Body of pancreas (tissue), 4 donors: ENCODE results near the gene JAKMIP2. TPM values are rescaled to one million over a fixed set of nuclear protein-coding genes. Genes with fewer than 3 reads are reported as not detected.
A peak's percentile ranks its signal among the peaks of the same experiment; 100 is the strongest.

Source experiments
- ATAC-seq: fragments of 150-250 bp; one replicate; pipeline ENCODE4 v1.9.1; 2016
- DNase-seq, 4 donors: peaks; one replicate each; pipeline ENCODE4 v3.0.0-alpha.2; 2019
- H3K27ac ChIP-seq, 4 donors: fragments of 200-600 bp; sonication (generic); 1 replicate in 3 of 4; 2 replicates in 1 of 4; pipeline versions ENCODE4 v1.5.1 to v1.6.1; 2016 to 2019; ENCODE audit warnings: mild to moderate bottlenecking in 1 of 4, mixed read lengths in 1 of 4, moderate library complexity in 1 of 4
- H3K27me3 ChIP-seq, 2 donors: fragments of 200-600 bp; sonication (generic); one replicate each; pipeline ENCODE4 v1.6.0; 2016; ENCODE audit warnings: mild to moderate bottlenecking in 1 of 2
- H3K36me3 ChIP-seq, 2 donors: fragments of 200-600 bp; sonication (generic); replicated peaks in 1 of 2; 2 replicates each; pipeline ENCODE4 v1.5.1; 2016; ENCODE audit warnings: low read depth in 2 of 2; ENCODE audit not compliant: insufficient read depth in 1 of 2
- H3K4me1 ChIP-seq: fragments of 200-600 bp; sonication (generic); one replicate; pipeline ENCODE4 v1.6.0; 2016
- H3K4me3 ChIP-seq, 2 donors: fragments of 200-600 bp; sonication (generic); 1 replicate in 1 of 2; 2 replicates in 1 of 2; pipeline ENCODE4 v1.5.1; 2016 to 2019
- H3K9me3 ChIP-seq, 3 donors: fragments of 200-600 bp; sonication (generic); 1 replicate in 2 of 3; 2 replicates in 1 of 3; pipeline ENCODE4 v1.5.1; 2016
- CTCF ChIP-seq, 7 experiments: fragments of 450-650 bp in 4 of 7; fragments of 200-600 bp in 3 of 7; sonication (generic) in 3 of 7; IDR thresholded peaks; one replicate each; pipeline ENCODE4 v1.5.1; 2016 to 2019; ENCODE audit warnings: antibody characterized with exemption in 7 of 7
- POLR2A ChIP-seq, 3 donors: fragments of 450-650 bp; IDR thresholded peaks; one replicate each; pipeline ENCODE4 v1.6.1; 2016; ENCODE audit warnings: antibody characterized with exemption in 3 of 3, mild to moderate bottlenecking in 2 of 3
- WGBS, 2 donors: methylation state at CpG; one replicate each; pipeline ENCODE4 v1.1.5; 2017; 5-methylcytosine and 5-hydroxymethylcytosine counted together
- intact Hi-C: fragments of 100-400 bp; cut with DNase I; formaldehyde crosslinking; loops from one replicate; pipeline ENCODE4 v1.15.1; 2023
- total RNA-seq, 2 donors: library from RNA; depleted of rRNA; stranded (reverse); fragments of >200 nt; gene quantifications; one replicate each; pipeline ENCODE4 v1.1.0, GENCODE V29; 2016

Gene JAKMIP2
- total RNA-seq, 2 donors from 2014 or later: 0.78 to 1.3 TPM

GRCh38 chr5:147631428-147632003 is 151.0 kb downstream of the JAKMIP2 start:
- intact Hi-C loops: no loop called here
- Histone ChIP-seq H3K4me3 (no peak overlapping the region), H3K27ac (no peak overlapping the region), H3K36me3 (no peaks in the 10 kb centered on the region), H3K9me3 (no peaks in the 10 kb centered on the region), H3K27me3 (no peaks in the 10 kb centered on the region), H3K4me1 (peaks cover 15% of the 10 kb centered on the region)
- ATAC-seq: no peak
- 87 to 93% methylated on average over 4 of the region's 4 CpGs for WGBS, 2 donors
- TF ChIP-seq CTCF (IDR thresholded peaks at IDR 0.05) (no peak), POLR2A (IDR thresholded peaks at IDR 0.05) (no peak)
- no peak for DNase-seq

GRCh38 chr5:147629196-147629595 is 153.3 kb downstream of the JAKMIP2 start:
- Histone ChIP-seq H3K36me3 (no peaks in the 10 kb centered on the region), H3K27me3 (no peaks in the 10 kb centered on the region), H3K27ac (no peak overlapping the region), H3K4me1 (peaks cover 15% of the 10 kb centered on the region), H3K4me3 (no peak overlapping the region), H3K9me3 (no peaks in the 10 kb centered on the region)
- 75 to 81% methylated on average over 4 of the region's 4 CpGs for WGBS, 2 donors
- TF ChIP-seq POLR2A (IDR thresholded peaks at IDR 0.05) (no peak), CTCF (IDR thresholded peaks at IDR 0.05) (no peak)
- intact Hi-C loops: loop anchor here (5.0 to 10.0 kb wide), 2 partner anchors 183 to 306 kb away; no protein-coding TSS in a partner anchor
- ATAC-seq (no peak), DNase-seq (no peak)

GRCh38 chr5:147628058-147628895 is 154.3 kb downstream of the JAKMIP2 start:
- no peaks in the 10 kb centered on the region for H3K27me3 ChIP-seq
- H3K9me3 ChIP-seq: no peaks in the 10 kb centered on the region
- intact Hi-C loops: loop anchor here (5.0 to 10.0 kb wide), 2 partner anchors 184 to 307 kb away; no protein-coding TSS in a partner anchor
- no peak overlapping the region for H3K4me3 ChIP-seq
- TF ChIP-seq POLR2A (IDR thresholded peaks at IDR 0.05): no peak
- peak; percentile 63 to 90 (median 88) for TF ChIP-seq CTCF (IDR thresholded peaks at IDR 0.05)
- peaks cover 15% of the 10 kb centered on the region for H3K4me1 ChIP-seq
- peak; percentile 94 for ATAC-seq
- 17 to 25% methylated on average over 8 of the region's 8 CpGs for WGBS, 2 donors
- no peaks in the 10 kb centered on the region for H3K36me3 ChIP-seq
- H3K27ac ChIP-seq: no peak overlapping the region
- peak; percentile 64 to 78 (median 71) for DNase-seq

- 33 to 55% methylated on average over 2 of the region's 2 CpGs for WGBS, 2 donors
- no peaks in the 10 kb centered on the region for H3K27me3 ChIP-seq
- intact Hi-C loops: loop anchor here (5.0 to 10.0 kb wide), 2 partner anchors 186 to 308 kb away; no protein-coding TSS in a partner anchor
- TF ChIP-seq POLR2A (IDR thresholded peaks at IDR 0.05): no peak
- TF ChIP-seq CTCF (IDR thresholded peaks at IDR 0.05): no peak
- H3K27ac ChIP-seq: no peak overlapping the region
- no peaks in the 10 kb centered on the region for H3K36me3 ChIP-seq
- peaks cover 15% of the 10 kb centered on the region for H3K4me1 ChIP-seq
- ATAC-seq (no peak), DNase-seq (no peak)
- H3K9me3 ChIP-seq: no peaks in the 10 kb centered on the region
- H3K4me3 ChIP-seq: no peak overlapping the region
Observed at GRCh38 chr5:147626464-147626863, 156.1 kb downstream of the JAKMIP2 start.
